ENCODE measurements around the gene RNF17.

DNA sequence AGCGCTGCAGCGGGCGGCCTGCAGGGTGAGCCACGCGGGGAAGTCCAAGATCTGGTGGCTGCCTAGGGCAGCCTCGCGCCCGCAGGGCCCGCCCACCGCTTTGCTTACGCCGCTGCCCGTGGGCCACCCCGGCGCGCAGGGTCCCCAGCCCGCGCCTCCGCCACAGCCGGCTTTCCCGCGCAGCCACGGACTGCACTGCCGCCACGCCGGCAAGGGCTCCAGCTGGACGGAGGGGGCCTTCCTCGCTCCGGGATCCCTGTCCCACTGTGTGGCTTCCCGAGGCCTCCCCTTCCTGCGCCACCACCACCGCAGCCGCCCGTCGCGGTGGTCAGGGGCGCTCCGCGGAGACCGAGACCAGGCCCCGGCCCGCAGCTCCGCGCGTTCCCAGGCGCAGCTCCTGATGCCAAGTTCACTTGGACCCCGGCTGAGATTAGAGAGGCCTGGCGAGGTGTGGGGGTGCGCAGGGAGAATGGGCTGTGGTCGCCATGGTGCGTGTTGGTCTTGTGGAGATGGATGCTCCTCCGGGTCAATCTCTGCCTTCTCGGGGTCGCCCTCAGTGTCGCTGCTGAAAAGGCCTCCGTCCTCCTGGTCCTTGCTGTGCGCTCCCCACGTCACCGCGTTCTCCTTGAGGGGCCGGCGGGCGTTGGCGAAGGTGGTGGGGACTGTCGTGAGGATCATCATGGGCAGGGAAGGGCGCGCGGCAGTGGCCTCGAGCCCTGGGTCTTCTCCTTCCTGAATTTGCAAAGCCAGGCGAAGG is 17.9 kb upstream of the RNF17 start:
- TF ChIP-seq GATA2 (IDR thresholded peaks at IDR 0.05; ENCODE audit: low read depth, low read length) (no peak), GATA3 (IDR thresholded peaks at IDR 0.05; ENCODE audit: low read depth, low read length) (no peak)
